Fibroblast of mammary gland (primary cell): ENCODE results near the gene FAM13A.
A peak's percentile ranks its signal among the peaks of the same experiment; 100 is the strongest.
"Not testable (repeated sequence)": the region's sequence is repeated elsewhere in the genome, so short reads cannot be mapped to it uniquely, and the experiment has no call there.

Experiments
- DNase-seq: peaks from one replicate; pipeline ENCODE4 v3.0.0-alpha.2; 2010; ENCODE audit warnings: low read depth
- H3K4me3 ChIP-seq: 2 replicates; pipeline ENCODE4 v1.5.1; 2011; ENCODE audit warnings: low read depth, mild to moderate bottlenecking, low read length, moderate library complexity; ENCODE audit not compliant: control insufficient read depth
- CTCF ChIP-seq: conservative IDR thresholded peaks from 2 replicates; pipeline ENCODE4 v1.5.1; 2011; ENCODE audit warnings: low read depth, low read length, inconsistent platforms; ENCODE audit not compliant: control insufficient read depth, insufficient read depth

The FAM13A gene

GRCh38 chr4:88865466-88865865 lies 191.5 kb downstream of the FAM13A start:
- no peak for TF ChIP-seq CTCF
- H3K4me3 ChIP-seq: no peak overlapping the region
- DNase-seq: no peak

- H3K4me3 ChIP-seq: no peak overlapping the region
- DNase-seq: no peak
- TF ChIP-seq CTCF: no peak
Observed at GRCh38 chr4:88865046-88865445, 191.9 kb downstream of the FAM13A start.

GRCh38 chr4:88860586-88860985 lies 196.4 kb downstream of the FAM13A start:
- no peak for TF ChIP-seq CTCF
- no peak overlapping the region for H3K4me3 ChIP-seq
- no peak for DNase-seq

GRCh38 chr4:88859191-88859812 lies 197.7 kb downstream of the FAM13A start:
- DNase-seq: peak; percentile 35
- H3K4me3 ChIP-seq: no peak overlapping the region
- TF ChIP-seq CTCF: no peak

GRCh38 chr4:88858752-88859151 lies 198.2 kb downstream of the FAM13A start:
- no peak overlapping the region for H3K4me3 ChIP-seq
- peak; percentile 30 for DNase-seq
- no peak for TF ChIP-seq CTCF

- DNase-seq: no peak
- no peak overlapping the region for H3K4me3 ChIP-seq
- TF ChIP-seq CTCF: no peak
Observed at GRCh38 chr4:88857588-88857987, 199.4 kb downstream of the FAM13A start.

- no peak for TF ChIP-seq CTCF
- no peak for DNase-seq
- no peak overlapping the region for H3K4me3 ChIP-seq
Observed at GRCh38 chr4:88854481-88854880, 202.5 kb downstream of the FAM13A start.

- not testable (repeated sequence) for DNase-seq, H3K4me3 ChIP-seq
Observed at GRCh38 chr4:88853583-88853982, 203.4 kb downstream of the FAM13A start.
